Activated CD4-positive, alpha-beta T cell treated with anti-CD3 and anti-CD28 coated beads for 36 hours (primary cell): ENCODE data around the gene MAML1. TPM values are rescaled to one million over a fixed set of nuclear protein-coding genes. Genes with fewer than 3 reads are reported as not detected.

Experiments used
- ATAC-seq: fragments of 200-7000 bp; cut with Tn5 transposase; one replicate; pipeline ENCODE4 v1.10.0; 2021; ENCODE audit warnings: mild to moderate bottlenecking, moderate library complexity
- CTCF ChIA-PET: fragments of 350-600 bp; sonication (Branson Sonifier 250); formaldehyde crosslinking; loops from one replicate; lab custom pipeline; 2021; ENCODE audit warnings: antibody characterized with exemption; lab: Charles Lee
- POLR2A ChIA-PET: fragments of 350-600 bp; sonication (Branson Sonifier 250); formaldehyde crosslinking; loops from one replicate; lab custom pipeline; 2021; ENCODE audit warnings: antibody characterized with exemption, inconsistent platforms; lab: Charles Lee
- DNase-seq: peaks from one replicate; pipeline ENCODE4 v3.0.0-alpha.2; 2020
- H3K27ac Mint-ChIP-seq: one replicate; pipeline ENCODE4 v1.8.0; 2021; ENCODE audit warnings: mixed read lengths
- H3K27me3 Mint-ChIP-seq: one replicate; pipeline ENCODE4 v1.8.0; 2021; ENCODE audit warnings: mixed read lengths
- H3K36me3 Mint-ChIP-seq: one replicate; pipeline ENCODE4 v1.8.0; 2021; ENCODE audit warnings: low read depth, mixed read lengths
- H3K4me1 Mint-ChIP-seq: one replicate; pipeline ENCODE4 v1.8.0; 2021; ENCODE audit warnings: mixed read lengths
- H3K4me3 Mint-ChIP-seq: one replicate; pipeline ENCODE4 v1.8.0; 2021; ENCODE audit warnings: mild to moderate bottlenecking, moderate library complexity, mixed read lengths
- H3K9me3 Mint-ChIP-seq: one replicate; pipeline ENCODE4 v1.8.0; 2021; ENCODE audit warnings: low read depth, mixed read lengths
- intact Hi-C, 2 experiments: fragments of 100-400 bp; cut with DNase I in 1 of 2; cut with micrococcal nuclease in 1 of 2; formaldehyde crosslinking; loops; one replicate each; pipeline versions ENCODE4 v1.14.2 to v1.15.1; 2022 to 2024; cut with DNase I, micrococcal nuclease
- total RNA-seq, 2 experiments: library from RNA; stranded (reverse); gene quantifications; one replicate each; pipeline ENCODE4 v1.2.3, GENCODE V29; 2021

The MAML1 gene
- total RNA-seq, 2 experiments from 2014 or later, result 25.4 to 32.6 TPM

- no peak for ATAC-seq
- Mint-ChIP-seq H3K9me3 (no peaks in the 10 kb centered on the region), H3K27ac (peak overlapping the region; percentile 33), H3K27me3 (no peaks in the 10 kb centered on the region), H3K4me3 (no peak overlapping the region), H3K4me1 (peaks cover 50% of the 10 kb centered on the region), H3K36me3 (peaks cover 50% of the 10 kb centered on the region)
- ChIA-PET POLR2A (interaction anchor here (0.7 to 1.3 kb wide), 2 partner anchors 30 to 35 kb away, joined by 3 to 4 read pairs; partner anchors contain the start of gene MAML1), CTCF (interaction anchor here (0.6 to 1.8 kb wide), 6 partner anchors 10 to 206 kb away, joined by 3 to 6 read pairs (median 4); no protein-coding TSS in a partner anchor)
- no peak for DNase-seq
- intact Hi-C loops, result no loop called here
Observed at GRCh38 chr5:179767496-179768100, 35.0 kb downstream of the MAML1 start.

DNA sequence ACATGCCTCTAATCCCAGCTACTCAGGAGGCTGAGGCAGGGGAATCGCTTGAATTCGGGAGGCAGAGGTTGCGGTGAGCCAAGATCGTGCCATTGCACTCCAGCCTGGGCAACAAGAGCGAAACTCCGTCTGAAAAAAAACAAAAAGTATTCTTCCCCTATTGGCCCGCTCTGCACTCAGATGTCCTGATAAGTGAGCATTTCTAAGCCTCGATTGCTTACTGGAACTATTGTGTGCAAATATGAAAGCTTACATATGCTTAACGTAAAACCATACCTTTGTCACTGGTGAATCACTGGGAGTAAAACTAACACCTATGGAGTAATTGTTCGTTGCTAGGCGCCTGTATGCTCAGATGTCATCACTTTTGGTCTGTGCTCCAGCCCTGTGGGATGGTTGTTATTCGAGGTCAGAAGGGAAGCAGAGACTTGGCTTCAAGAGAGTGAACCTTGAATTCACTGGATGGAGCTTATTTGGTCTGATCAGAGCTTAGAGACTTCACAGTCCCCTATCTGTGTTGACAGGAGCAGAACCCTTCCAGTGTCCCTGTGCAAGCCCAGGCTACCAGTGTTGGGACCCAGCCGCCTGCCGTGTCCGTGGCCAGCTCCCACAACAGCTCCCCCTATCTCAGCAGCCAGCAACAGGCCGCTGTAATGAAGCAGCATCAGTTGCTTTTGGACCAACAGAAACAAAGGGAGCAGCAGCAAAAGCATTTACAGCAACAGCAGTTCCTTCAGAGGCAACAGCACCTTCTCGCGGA, 35.9 kb downstream of the MAML1 start:
- POLR2A ChIA-PET, result interaction anchor here (0.6 to 1.0 kb wide), 6 partner anchors 13 to 218 kb away, joined by 3 to 5 read pairs (median 4); partner anchors contain the start of gene RUFY1
- Mint-ChIP-seq H3K36me3 (peaks cover 59% of the 10 kb centered on the region), H3K9me3 (no peaks in the 10 kb centered on the region), H3K4me3 (no peak overlapping the region), H3K27ac (peak overlapping the region; percentile 33), H3K27me3 (no peaks in the 10 kb centered on the region), H3K4me1 (peaks cover 41% of the 10 kb centered on the region)
- CTCF ChIA-PET, result interaction anchor here (0.6 to 1.8 kb wide), 5 partner anchors 24 to 205 kb away, joined by 3 to 5 read pairs (median 5); no protein-coding TSS in a partner anchor
- DNase-seq (peak; percentile 62), ATAC-seq (peak; percentile 89)
- intact Hi-C loops, result no loop called here

- Mint-ChIP-seq H3K27ac (no peak overlapping the region), H3K27me3 (no peaks in the 10 kb centered on the region)
- POLR2A ChIA-PET, result interaction anchor here (0.9 to 1.0 kb wide), 3 partner anchors 12 to 219 kb away, joined by 4 to 5 read pairs (median 5); partner anchors contain the start of gene RUFY1
Observed at GRCh38 chr5:179769271-179769670, 36.6 kb downstream of the MAML1 start.

GRCh38 chr5:179769796-179770195, 37.2 kb downstream of the MAML1 start:
- CTCF ChIA-PET, result interaction anchor here (0.5 kb wide), 1 partner anchor 546 kb away, joined by 3 read pairs; no protein-coding TSS in a partner anchor
- ATAC-seq (no peak), DNase-seq (no peak)
- Mint-ChIP-seq H3K4me1 (peaks cover 36% of the 10 kb centered on the region), H3K9me3 (no peaks in the 10 kb centered on the region), H3K36me3 (peaks cover 62% of the 10 kb centered on the region), H3K27me3 (no peaks in the 10 kb centered on the region), H3K27ac (no peak overlapping the region), H3K4me3 (no peak overlapping the region)
- intact Hi-C loops, result no loop called here
- POLR2A ChIA-PET, result interaction anchor here (1.0 kb wide), 1 partner anchor 12 kb away, joined by 5 read pairs; no protein-coding TSS in a partner anchor

More at GRCh38 chr5:179769271-179769670, 36.6 kb downstream of the MAML1 start:
- ATAC-seq (no peak), DNase-seq (no peak)
- CTCF ChIA-PET, result interaction anchor here (0.5 to 1.7 kb wide), 4 partner anchors 28 to 546 kb away, joined by 3 to 5 read pairs (median 3); no protein-coding TSS in a partner anchor
- intact Hi-C loops, result no loop called here
- Mint-ChIP-seq H3K4me3 (no peak overlapping the region), H3K36me3 (peaks cover 62% of the 10 kb centered on the region), H3K9me3 (no peaks in the 10 kb centered on the region), H3K4me1 (peaks cover 36% of the 10 kb centered on the region)

- Mint-ChIP-seq H3K4me3 (no peak overlapping the region), H3K27ac (no peak overlapping the region), H3K4me1 (peaks cover 23% of the 10 kb centered on the region), H3K36me3 (peaks cover 57% of the 10 kb centered on the region), H3K27me3 (no peaks in the 10 kb centered on the region), H3K9me3 (no peaks in the 10 kb centered on the region)
- ChIA-PET POLR2A (interaction anchor here (1.0 kb wide), 1 partner anchor 13 kb away, joined by 4 read pairs; no protein-coding TSS in a partner anchor), CTCF (interaction anchor here (0.9 to 1.0 kb wide), 2 partner anchors 8 to 9 kb away, joined by 4 read pairs; no protein-coding TSS in a partner anchor)
- ATAC-seq (no peak), DNase-seq (no peak)
- intact Hi-C loops, result no loop called here
Observed at GRCh38 chr5:179771311-179771895, 38.8 kb downstream of the MAML1 start.

DNA sequence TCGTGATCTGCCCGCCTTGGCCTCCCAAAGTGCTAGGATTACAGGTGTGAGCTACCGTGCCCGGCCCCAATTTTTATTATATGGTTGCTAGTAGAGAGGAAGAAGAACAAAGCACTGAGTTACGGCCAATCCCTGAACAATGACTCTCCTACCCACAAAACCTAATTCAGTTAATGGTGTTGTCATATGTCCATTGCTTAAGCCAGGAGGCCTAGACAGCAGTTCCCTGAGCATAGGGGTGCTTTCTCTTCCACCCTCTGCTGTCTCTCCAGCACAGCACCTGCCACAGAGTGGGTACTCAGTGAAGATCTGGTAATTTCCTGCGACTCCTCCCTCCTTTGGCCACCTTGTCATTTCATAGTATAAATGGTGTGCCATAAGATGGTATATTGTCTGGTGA, 39.7 kb downstream of the MAML1 start:
- POLR2A ChIA-PET, result interaction anchor here (1.0 kb wide), 1 partner anchor 14 kb away, joined by 4 read pairs; no protein-coding TSS in a partner anchor
- CTCF ChIA-PET, result interaction anchor here (0.9 to 1.0 kb wide), 2 partner anchors 8 to 9 kb away, joined by 4 read pairs; no protein-coding TSS in a partner anchor

DNA sequence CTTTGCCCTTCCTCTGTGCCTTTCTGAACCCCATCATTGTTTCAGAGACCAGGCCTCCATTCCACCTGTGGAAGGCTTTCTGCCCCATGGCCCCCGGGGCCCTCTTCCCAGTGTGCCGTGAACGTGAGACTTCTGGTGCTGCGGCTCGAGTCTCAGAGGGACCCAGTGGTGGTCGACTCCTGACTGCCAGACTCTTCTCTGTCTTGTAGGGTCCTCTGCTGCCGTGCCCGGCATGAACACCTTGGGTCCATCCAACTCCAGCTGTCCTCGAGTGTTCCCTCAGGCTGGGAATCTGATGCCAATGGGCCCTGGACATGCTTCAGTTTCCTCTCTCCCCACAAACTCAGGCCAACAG, 41.0 kb downstream of the MAML1 start:
- ChIA-PET POLR2A (interaction anchor here (0.6 kb wide), 1 partner anchor 13 kb away, joined by 3 read pairs; no protein-coding TSS in a partner anchor), CTCF (interaction anchor here (0.7 kb wide), 1 partner anchor 614 kb away, joined by 3 read pairs; no protein-coding TSS in a partner anchor)
- Mint-ChIP-seq H3K27me3 (no peaks in the 10 kb centered on the region), H3K9me3 (no peaks in the 10 kb centered on the region), H3K27ac (no peak overlapping the region), H3K36me3 (peaks cover 49% of the 10 kb centered on the region), H3K4me1 (peaks cover 4% of the 10 kb centered on the region), H3K4me3 (no peak overlapping the region)
- ATAC-seq (no peak), DNase-seq (no peak)
- intact Hi-C loops, result no loop called here

More for the DNA sequence above, 39.7 kb downstream of the MAML1 start:
- no peaks in the 10 kb centered on the region for H3K27me3 Mint-ChIP-seq
- ATAC-seq (no peak), DNase-seq (no peak)
- peaks cover 54% of the 10 kb centered on the region for H3K36me3 Mint-ChIP-seq
- no peak overlapping the region for H3K27ac Mint-ChIP-seq
- no peaks in the 10 kb centered on the region for H3K9me3 Mint-ChIP-seq
- intact Hi-C loops, result no loop called here
- H3K4me1 Mint-ChIP-seq, result peaks cover 16% of the 10 kb centered on the region
- H3K4me3 Mint-ChIP-seq, result no peak overlapping the region

- Mint-ChIP-seq H3K27me3 (no peaks in the 10 kb centered on the region), H3K4me1 (no peaks in the 10 kb centered on the region), H3K27ac (no peak overlapping the region), H3K9me3 (no peaks in the 10 kb centered on the region), H3K4me3 (no peak overlapping the region), H3K36me3 (peaks cover 46% of the 10 kb centered on the region)
- intact Hi-C loops, result no loop called here
- ChIA-PET CTCF (interaction anchor here (0.7 to 1.4 kb wide), 2 partner anchors 11 to 613 kb away, joined by 3 to 7 read pairs; no protein-coding TSS in a partner anchor), POLR2A (no interaction called here)
- DNase-seq (no peak), ATAC-seq (no peak)
Observed at GRCh38 chr5:179774442-179774841, 41.8 kb downstream of the MAML1 start.

DNA sequence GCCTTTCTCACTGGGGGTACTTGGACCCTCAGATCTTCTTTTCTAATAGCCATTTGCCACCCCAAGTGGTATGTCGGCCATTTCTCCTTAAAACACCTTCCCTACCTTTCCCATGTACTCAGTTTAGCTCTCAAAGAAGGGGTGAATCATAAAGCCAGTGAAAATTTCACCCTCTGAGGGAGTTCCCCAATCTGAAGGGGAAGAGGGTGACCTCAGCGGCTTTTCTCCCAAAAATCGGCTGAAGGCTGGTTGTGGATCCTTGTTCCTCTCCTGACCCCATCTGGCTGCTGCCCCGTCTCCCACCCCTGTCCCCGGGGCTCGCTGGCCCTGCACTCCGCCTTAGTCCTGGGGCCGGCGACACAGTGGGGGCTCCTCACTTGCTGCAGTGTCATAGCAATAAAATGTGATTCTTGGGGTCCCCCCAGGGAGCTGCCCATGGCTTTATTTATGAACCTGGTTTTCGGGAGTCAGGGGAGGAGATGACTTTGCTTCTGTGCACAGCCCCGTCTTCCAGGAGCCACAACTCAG, 43.9 kb downstream of the MAML1 start:
- DNase-seq (no peak), ATAC-seq (no peak)
- H3K9me3 Mint-ChIP-seq, result no peaks in the 10 kb centered on the region
- no peak overlapping the region for H3K27ac Mint-ChIP-seq
- no peak overlapping the region for H3K4me3 Mint-ChIP-seq
- ChIA-PET CTCF (interaction anchor here (1.2 to 1.9 kb wide), 2 partner anchors 9 to 13 kb away, joined by 3 to 12 read pairs; no protein-coding TSS in a partner anchor), POLR2A (interaction anchor here (0.6 kb wide), 1 partner anchor 1813 kb away, joined by 3 read pairs; no protein-coding TSS in a partner anchor)
- H3K27me3 Mint-ChIP-seq, result no peaks in the 10 kb centered on the region
- H3K36me3 Mint-ChIP-seq, result peaks cover 32% of the 10 kb centered on the region
- no peaks in the 10 kb centered on the region for H3K4me1 Mint-ChIP-seq
- intact Hi-C loops, result no loop called here

GRCh38 chr5:179777456-179777855, 44.8 kb downstream of the MAML1 start:
- ATAC-seq (no peak), DNase-seq (no peak)
- CTCF ChIA-PET, result interaction anchor here (1.2 to 1.9 kb wide), 2 partner anchors 10 to 14 kb away, joined by 3 to 12 read pairs; no protein-coding TSS in a partner anchor
- no peak overlapping the region for H3K4me3 Mint-ChIP-seq
- H3K27me3 Mint-ChIP-seq, result no peaks in the 10 kb centered on the region
- H3K9me3 Mint-ChIP-seq, result no peaks in the 10 kb centered on the region
- POLR2A ChIA-PET, result interaction anchor here (0.7 kb wide), 1 partner anchor 10 kb away, joined by 3 read pairs; no protein-coding TSS in a partner anchor
- H3K27ac Mint-ChIP-seq, result no peak overlapping the region
- intact Hi-C loops, result no loop called here
- H3K4me1 Mint-ChIP-seq, result no peaks in the 10 kb centered on the region
- peaks cover 28% of the 10 kb centered on the region for H3K36me3 Mint-ChIP-seq
